ES-I3 (cell line): ENCODE measurements around the gene RMDN3.

Experiments used
- H3K36me3 ChIP-seq: 2 replicates; pipeline ENCODE4 v1.6.1; 2013; ENCODE audit warnings: mild to moderate bottlenecking, low read length, control low read depth, moderate library complexity; ENCODE audit not compliant: insufficient read depth
- H3K4me1 ChIP-seq: 2 replicates; pipeline ENCODE4 v1.6.1; 2013; ENCODE audit warnings: mild to moderate bottlenecking, control low read depth, low read length; ENCODE audit not compliant: insufficient read depth
- H3K9ac ChIP-seq: 2 replicates; pipeline ENCODE4 v1.6.1; 2013; ENCODE audit warnings: low read depth, mild to moderate bottlenecking, low read length, moderate library complexity
- H3K9me3 ChIP-seq: 2 replicates; pipeline ENCODE4 v1.6.1; 2013; ENCODE audit warnings: mild to moderate bottlenecking, low read length, moderate library complexity; ENCODE audit not compliant: control insufficient read depth, insufficient read depth

RMDN3 gene

DNA sequence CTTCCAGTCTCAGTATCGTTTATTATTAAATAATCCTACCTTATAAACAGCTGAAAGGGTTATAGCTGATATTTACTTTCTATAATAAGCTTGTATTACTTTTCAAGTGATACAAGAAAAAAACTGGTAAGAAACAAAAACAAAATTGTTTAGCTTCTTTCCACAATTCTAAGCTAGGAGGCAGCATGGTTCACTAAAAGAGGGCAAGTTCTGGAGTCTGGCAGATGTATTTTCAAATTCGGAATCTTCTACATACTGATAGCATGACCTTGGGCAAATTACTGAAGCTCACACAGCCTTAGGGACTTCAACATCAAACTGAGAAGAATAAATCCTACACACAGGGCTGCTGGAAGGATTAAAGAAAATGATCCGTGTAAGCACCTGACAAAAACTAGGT lies 30.1 kb upstream of the RMDN3 start:
- no peak overlapping the region for H3K9ac ChIP-seq
- H3K9me3 ChIP-seq: no peaks in the 10 kb centered on the region
- H3K36me3 ChIP-seq: no peaks in the 10 kb centered on the region
- peaks cover 8% of the 10 kb centered on the region for H3K4me1 ChIP-seq

DNA sequence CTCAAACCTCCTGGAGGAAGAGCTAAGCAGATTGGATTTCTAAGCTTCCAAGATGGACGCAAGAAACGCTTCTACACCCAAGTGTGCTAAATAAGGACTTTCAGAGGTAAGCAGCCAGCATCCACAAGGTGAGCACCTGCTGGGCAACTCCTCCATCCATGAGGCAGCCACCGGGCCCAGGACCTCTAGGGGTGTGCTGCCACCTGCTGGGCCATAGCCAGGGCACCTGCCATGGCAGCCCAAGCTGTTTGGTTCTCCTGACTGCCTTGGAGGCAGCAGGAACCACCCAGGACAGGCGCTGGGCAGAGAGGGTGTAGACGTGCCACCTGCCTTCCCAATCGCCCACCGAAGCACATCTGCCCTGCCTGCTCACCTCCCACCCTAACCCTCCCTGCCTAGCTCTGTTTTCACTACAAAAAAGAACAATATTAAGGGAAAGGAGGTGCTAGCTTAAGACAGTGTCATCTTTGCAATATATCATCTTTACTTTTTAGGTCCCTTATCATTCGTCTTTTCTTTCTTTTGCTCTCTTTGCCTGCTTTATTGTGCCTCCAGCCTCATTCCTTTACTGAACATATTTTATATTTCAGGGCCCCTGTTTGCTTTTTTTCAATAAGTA lies 27.7 kb upstream of the RMDN3 start:
- Histone ChIP-seq H3K4me1 (peaks cover 8% of the 10 kb centered on the region; the same call in 1 of the 2 replicates), H3K9ac (no peak overlapping the region), H3K9me3 (no peaks in the 10 kb centered on the region), H3K36me3 (peaks cover 4% of the 10 kb centered on the region; the same call in 1 of the 2 replicates)

DNA sequence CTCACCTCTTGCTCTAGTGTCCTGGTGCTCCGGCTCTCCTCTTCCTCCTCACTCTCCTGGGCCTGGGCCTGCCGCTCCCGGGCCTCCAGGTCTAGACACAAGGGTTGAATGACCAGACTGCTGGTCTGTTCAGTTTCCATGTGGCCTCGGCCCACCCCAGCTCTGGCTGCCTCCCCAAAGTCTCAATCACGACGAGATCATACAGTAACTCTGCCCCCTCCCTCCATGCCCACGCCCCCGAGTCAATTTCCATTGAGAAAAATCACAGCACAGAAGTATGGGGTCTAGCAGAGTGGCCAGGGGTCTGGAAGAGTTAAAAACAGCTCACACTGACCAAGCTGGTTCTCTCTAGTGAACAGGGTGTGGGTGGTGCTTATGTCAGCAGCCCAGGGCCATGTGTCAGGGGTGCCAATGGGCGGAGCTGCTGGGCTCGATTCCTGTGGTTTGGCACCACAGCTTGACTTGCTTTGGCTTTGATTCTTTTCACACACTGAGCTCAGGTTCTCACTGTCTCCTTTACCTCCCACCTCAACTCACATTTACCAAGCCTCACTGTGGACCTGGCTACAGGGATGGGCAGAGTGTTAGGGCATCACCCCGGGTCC lies 21.6 kb upstream of the RMDN3 start:
- peaks cover 4% of the 10 kb centered on the region; the same call in 1 of the 2 replicates for H3K36me3 ChIP-seq
- H3K4me1 ChIP-seq: no peaks in the 10 kb centered on the region
- no peaks in the 10 kb centered on the region for H3K9me3 ChIP-seq
- H3K9ac ChIP-seq: no peak overlapping the region

DNA sequence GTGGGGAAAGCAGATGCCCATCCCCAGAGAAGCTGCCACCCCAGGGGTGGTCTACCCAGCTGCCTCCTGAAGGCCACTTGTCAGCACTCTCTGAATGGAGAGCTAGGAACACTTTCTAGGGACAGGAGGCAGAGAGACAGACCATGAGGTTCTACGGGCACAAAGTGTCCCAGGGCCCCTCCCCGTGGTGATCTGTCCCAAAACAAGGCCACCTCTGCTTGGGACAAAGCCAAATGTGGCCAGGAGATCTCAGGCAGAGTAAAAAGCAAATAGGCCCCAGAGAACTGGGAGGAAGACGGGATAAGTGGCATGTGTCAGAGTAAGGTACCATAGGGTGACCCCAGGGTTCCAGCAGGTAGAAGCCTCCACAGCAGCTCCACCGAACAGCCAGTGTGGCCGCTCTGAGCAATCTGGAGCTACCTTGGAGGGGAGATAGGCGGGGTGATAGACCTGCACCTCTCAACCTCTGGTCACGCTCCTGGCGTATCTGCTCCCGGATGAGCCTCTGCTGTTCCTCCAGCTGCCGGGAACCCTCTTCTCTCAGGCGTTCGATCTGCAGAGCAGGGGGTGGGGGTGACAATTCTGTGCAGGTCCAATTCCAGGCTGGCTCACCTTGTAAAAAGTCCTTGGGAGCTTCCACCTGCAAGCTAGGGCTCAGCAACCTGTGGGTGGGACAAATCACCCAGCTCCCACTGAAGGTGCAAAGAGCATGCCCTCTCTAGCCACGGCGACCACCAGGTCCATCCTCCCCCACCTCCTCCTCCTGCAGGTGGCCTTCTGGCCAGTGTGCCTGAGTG lies 20.9 kb upstream of the RMDN3 start:
- Histone ChIP-seq H3K9me3 (no peaks in the 10 kb centered on the region), H3K36me3 (peaks cover 4% of the 10 kb centered on the region; the same call in 1 of the 2 replicates), H3K4me1 (no peaks in the 10 kb centered on the region), H3K9ac (no peak overlapping the region)

DNA sequence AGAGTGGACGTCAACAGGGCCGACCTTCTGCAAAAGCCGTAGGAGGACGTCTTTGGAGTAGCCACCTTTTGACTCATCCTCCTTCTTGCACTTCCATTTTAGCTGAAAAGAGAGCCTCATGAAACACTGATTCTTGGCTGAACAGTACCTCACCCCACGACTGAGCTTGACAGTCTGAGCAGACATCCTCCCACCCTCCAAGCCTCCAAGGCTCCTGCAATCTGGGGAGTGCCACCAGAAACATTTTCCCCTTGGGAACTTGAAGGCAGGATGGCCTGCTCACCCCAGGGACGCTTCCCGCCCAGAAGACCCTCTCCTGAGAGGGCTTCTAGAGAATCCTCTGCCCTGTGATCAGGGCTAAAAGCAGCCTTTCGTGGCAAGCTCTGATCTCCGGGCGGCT lies 20.0 kb upstream of the RMDN3 start:
- peaks cover 4% of the 10 kb centered on the region; the same call in 1 of the 2 replicates for H3K4me1 ChIP-seq
- H3K36me3 ChIP-seq: peaks cover 4% of the 10 kb centered on the region; the same call in 1 of the 2 replicates
- H3K9me3 ChIP-seq: no peaks in the 10 kb centered on the region
- H3K9ac ChIP-seq: no peak overlapping the region

DNA sequence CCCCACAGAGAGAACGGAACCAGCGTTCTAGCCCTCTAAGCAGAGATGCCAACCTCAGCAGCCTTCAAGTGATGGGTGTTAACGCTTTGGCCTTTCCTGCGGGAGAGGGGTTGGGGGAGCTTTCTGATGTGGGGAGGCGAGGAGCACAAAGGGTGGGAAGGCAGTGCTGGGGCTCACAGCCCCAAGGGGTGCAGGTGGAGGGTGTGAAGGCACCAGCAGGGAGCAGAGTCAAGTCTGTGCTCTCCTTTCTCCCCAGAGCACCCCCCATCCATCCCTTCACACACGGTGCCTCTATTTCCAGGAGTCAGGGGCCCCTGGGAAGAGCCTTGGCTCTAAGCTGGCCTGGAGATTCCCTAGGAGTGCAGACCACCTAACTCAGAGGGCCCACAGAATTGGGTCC lies 18.8 kb upstream of the RMDN3 start:
- no peak overlapping the region for H3K9ac ChIP-seq
- peaks cover 4% of the 10 kb centered on the region; the same call in 1 of the 2 replicates for H3K36me3 ChIP-seq
- H3K9me3 ChIP-seq: no peaks in the 10 kb centered on the region
- peaks cover 11% of the 10 kb centered on the region; the same call in 1 of the 2 replicates for H3K4me1 ChIP-seq

DNA sequence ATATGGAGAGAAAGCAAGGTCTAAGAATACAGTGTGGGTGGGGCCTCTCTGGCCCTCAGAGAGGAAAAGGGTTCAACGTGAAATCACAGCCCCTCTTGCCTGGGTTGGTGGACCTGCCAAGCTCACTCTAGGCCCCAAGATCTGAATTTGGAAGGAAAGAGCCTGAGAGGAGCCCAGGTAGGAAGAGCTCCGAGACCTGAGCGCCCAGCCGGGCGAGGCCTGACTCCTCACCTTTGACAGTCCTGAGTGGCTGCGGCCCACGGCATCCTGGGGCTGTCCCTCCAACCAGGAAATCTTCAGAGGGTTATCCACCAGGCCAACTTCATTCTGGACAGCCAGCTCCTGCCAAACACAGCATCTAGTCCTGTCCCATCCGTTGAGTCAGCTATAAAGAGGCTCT lies 18.4 kb upstream of the RMDN3 start:
- Histone ChIP-seq H3K4me1 (peaks cover 11% of the 10 kb centered on the region; the same call in 1 of the 2 replicates), H3K9ac (no peak overlapping the region), H3K9me3 (no peaks in the 10 kb centered on the region), H3K36me3 (peaks cover 2% of the 10 kb centered on the region; the same call in 1 of the 2 replicates)

DNA sequence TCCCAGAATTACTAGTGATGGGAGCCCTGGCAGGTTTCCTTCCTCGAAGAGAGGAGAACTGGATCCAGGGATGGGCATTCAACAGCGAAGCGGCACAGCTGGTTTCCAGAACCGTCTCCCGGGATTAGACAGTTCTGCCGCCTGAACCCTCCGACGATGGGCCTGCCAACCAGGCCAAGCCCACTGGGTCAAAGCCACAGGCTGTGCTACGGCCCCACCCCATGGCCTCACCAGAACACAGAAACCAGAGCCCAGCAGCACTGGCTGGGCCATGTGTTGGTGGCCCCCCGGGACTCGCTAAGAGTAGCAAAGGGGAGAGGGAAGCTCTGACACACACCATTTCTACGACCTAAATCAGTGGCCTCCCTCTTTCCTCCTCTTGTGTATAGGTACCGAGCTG lies 17.0 kb upstream of the RMDN3 start:
- Histone ChIP-seq H3K4me1 (peaks cover 22% of the 10 kb centered on the region; the same call in 1 of the 2 replicates), H3K36me3 (no peaks in the 10 kb centered on the region), H3K9me3 (no peaks in the 10 kb centered on the region), H3K9ac (no peak overlapping the region)

DNA sequence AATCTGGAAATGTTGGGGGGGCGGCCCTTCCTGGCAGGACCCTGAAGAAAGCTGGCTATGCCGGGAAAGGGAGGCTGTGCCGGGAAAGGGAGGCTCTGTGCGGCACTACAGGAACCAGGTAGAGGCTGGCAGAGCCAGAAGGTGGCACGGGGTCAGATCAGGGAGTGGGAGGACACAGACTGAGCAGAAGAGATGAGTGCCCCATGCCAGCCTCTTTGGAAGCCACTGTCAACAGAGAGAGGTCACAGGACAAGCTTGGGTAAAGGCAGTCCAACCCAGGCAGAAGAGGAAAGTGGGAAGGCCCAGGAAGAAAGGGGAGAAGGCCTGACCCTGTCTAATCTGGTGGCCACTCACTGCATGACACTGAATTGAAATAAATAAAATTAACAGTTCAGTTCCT lies 16.2 kb upstream of the RMDN3 start:
- Histone ChIP-seq H3K9ac (no peak overlapping the region), H3K9me3 (no peaks in the 10 kb centered on the region), H3K36me3 (no peaks in the 10 kb centered on the region), H3K4me1 (peaks cover 29% of the 10 kb centered on the region)

DNA sequence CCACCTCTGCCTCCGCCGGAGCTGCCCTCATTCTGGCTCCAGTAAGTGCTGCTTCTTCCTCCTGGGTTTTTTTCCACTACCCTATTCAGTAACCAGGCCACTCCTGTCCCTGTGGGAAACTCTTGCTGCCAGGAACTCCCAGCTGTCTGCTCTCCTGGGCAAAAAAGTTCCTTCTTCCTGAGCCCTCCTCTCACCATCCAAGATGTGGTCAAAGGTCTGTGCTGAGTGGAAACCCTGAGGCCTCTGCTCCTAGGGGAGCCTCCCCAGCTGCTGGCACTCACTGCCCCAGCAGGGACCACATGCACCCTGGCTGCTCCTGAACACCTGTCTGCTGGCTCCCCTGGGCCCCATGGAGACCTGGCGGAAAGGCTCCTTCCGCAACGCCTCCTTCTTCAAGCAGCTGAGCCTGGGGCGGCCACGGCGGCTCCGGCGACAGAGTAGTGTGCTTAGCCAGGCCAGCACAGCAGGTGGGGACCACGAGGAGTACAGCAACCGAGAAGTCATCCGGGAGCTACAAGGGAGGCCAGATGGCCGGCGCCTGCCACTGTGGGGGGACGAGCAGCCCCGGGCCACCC lies 15.2 kb upstream of the RMDN3 start:
- H3K9ac ChIP-seq: no peak overlapping the region

DNA sequence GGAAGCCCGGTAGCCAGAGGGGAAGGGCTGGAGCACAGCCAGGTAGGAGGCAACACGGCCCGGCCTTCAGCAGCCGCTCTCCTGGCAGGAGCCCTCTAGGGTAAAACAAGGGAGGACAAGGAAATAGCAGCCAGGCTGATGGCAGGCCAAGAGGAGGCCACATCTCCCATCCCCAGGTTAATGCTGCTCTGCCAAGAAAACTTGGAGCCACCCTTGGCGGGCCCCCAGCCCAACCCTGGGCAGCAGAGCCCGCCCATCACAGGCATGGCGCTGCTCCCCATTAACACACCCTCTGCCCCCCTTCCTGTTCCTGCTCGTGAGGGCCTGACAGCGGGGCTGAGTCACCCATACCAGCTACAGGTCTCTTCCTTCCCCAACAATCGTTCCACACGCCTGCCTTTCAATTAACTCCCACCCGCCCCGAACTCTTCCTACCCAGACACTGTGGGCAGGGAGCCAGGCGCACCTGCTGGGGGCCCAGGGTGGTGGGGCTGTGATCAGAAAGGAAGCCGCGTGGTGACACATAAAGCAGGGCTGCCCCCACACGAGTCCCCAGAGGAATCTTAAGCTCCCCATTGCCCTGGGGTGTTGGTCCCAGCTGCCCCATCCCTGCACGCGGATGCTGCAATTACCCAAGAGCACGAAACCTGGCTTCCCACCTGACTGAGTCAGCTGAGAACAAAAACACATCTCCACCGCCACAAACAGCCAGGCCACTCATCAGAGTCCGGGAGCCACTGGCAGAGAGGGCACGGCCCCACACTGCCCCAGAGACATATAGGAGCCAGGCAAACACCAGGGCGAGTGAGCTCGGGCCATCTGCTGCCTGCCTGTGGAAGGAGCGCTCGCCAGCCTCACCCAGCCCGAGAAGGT lies 14.5 kb upstream of the RMDN3 start, which contains the start of gene C15orf62:
C15orf62 (plus strand) TSS at position 707 of the 873 bp plus-strand sequence. CDS start 516 bp downstream, outside the sequence.
- no peak within 1 kb of the TSS for H3K9ac ChIP-seq

More for the DNA sequence above, 15.2 kb upstream of the RMDN3 start:
- Histone ChIP-seq H3K4me1 (peaks cover 37% of the 10 kb centered on the region), H3K9me3 (no peaks in the 10 kb centered on the region), H3K36me3 (no peaks in the 10 kb centered on the region)

DNA sequence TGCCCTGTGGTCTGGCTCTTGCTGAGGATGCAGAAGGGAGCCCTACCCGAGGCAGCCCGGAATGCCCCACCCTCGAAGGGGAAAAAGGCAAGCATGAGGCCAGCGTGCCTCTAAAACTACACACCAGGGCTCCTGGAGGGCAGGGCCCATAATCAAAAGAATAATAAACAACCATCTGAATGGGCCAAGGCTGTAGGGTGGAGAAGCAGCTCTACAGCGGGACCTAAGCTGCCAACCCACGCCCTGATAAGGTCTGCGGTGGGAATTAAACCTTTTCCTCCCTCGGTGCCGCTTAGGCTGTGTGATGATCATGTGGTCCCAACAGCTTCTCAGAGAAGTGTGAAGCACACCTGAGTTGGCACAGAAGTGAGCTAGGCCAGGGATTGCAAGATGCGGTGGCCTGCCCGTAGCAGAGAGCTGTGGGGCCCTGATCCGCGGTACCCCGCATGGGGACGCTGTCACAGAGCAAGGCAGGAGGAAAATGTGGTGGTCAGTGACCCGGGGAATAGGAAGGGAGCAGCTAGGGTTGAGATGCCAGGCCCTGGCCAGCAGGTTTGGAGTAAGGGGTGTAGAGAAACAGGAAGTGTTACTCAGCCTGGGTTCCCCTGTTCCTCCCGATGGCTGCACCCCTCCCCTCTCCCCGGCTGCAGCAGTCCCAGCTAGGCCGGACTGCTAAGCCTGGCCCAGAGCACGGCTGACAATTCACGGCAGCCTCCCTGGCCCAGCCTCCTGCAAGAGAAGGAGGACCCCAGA lies 13.6 kb upstream of the RMDN3 start:
- Histone ChIP-seq H3K9me3 (no peaks in the 10 kb centered on the region), H3K36me3 (no peaks in the 10 kb centered on the region), H3K9ac (no peak overlapping the region), H3K4me1 (peaks cover 43% of the 10 kb centered on the region)

More for the DNA sequence above, 14.5 kb upstream of the RMDN3 start, which contains the start of gene C15orf62:
- Histone ChIP-seq H3K9me3 (no peaks in the 10 kb centered on the region), H3K4me1 (peaks cover 43% of the 10 kb centered on the region), H3K36me3 (no peaks in the 10 kb centered on the region)
